Jurkat, Clone E6-1 (cell line): Measurements from ENCODE around the gene ABCC4.

Source experiments
- DNase-seq: peaks from one replicate; pipeline ENCODE4 v3.0.0-alpha.2; 2011; ENCODE audit warnings: low read depth, low spot score
- H3K4me3 ChIP-seq: 2 replicates; pipeline ENCODE4 v1.5.1; 2011; ENCODE audit warnings: mild to moderate bottlenecking, low read length, control low read depth, moderate library complexity

ABCC4 gene

DNA sequence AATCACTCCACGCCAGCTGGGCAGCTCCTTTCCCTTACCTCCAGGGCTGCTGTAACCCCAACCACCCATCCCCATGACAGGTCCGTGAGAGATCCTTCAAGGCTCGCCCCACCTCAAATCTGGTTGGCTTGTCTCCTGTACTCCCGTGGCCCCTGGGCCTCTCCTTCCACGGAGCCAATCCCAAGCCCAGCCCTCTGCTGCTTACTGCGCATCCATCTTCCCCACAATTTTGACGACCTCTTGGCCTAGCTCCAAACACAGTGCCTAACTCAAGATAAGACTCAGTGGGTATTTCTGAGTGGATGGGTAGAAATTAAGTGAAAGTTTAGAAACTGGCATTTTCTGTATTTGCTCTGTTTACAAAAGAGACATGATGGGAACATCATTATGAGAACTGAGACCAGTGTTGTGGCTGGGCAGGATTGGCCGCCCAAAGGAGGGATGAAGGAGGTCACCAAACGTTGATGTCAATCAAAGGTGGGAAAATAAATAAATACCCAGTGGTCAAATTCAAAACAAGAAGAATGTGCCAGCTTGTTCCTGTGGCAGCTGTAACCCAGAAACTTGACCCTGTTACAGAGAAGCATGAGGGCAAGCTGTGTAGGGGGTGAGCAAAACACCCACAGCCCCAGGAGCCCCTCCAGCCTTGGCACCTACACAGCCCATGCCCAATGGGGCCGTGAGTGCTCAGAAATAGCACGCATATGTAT is 162.2 kb downstream of the ABCC4 start:
- no peak for DNase-seq
- H3K4me3 ChIP-seq, result no peak overlapping the region

GRCh38 chr13:95137096-95137495 is 164.2 kb downstream of the ABCC4 start:
- H3K4me3 ChIP-seq, result no peak overlapping the region
- DNase-seq, result no peak

GRCh38 chr13:95136638-95137037 is 164.6 kb downstream of the ABCC4 start:
- DNase-seq, result no peak
- H3K4me3 ChIP-seq, result no peak overlapping the region

- no peak overlapping the region for H3K4me3 ChIP-seq
- DNase-seq, result no peak
Observed at GRCh38 chr13:95133498-95133897, 167.8 kb downstream of the ABCC4 start.

DNA sequence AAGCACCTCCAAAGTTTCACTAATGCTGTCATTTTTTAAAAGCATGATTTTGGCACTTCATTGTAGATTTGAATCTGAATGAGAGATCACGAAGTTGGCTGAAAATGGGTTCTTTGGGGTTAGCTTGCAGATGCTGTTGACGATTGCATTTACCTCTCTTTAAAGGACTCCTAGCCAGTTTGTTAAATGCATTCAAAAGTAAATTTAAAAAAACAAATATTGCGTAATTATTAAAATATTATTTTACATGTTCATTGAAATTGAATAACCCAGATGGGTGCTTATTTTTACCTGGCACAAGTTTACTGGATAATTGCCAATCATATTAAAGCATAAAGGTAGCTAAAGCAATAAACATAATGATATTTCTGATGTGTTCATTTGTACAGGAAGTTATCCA is 172.2 kb downstream of the ABCC4 start:
- no peak for DNase-seq
- H3K4me3 ChIP-seq, result no peak overlapping the region

- H3K4me3 ChIP-seq, result no peak overlapping the region
- DNase-seq, result no peak
Observed at GRCh38 chr13:95128045-95128643, 173.1 kb downstream of the ABCC4 start.

DNA sequence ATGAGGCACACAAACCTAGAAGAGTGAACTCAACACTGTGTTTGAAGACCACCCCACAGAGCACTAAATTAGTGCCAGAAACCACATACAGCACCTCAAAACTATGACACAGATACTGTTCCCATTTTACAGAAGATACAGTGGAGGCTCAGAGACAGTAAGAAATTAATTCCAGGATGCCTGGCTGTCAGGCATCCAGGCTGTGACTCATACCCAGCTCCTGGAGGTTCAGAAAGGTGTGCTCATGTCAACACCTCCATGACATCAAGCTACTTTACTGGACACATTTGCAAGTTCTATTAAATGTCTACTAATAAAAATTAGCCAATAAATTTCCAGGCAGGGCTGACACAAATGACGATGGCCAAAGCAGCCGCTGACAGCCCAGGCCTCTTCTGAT is 176.3 kb downstream of the ABCC4 start:
- H3K4me3 ChIP-seq, result no peak overlapping the region
- no peak for DNase-seq

DNA sequence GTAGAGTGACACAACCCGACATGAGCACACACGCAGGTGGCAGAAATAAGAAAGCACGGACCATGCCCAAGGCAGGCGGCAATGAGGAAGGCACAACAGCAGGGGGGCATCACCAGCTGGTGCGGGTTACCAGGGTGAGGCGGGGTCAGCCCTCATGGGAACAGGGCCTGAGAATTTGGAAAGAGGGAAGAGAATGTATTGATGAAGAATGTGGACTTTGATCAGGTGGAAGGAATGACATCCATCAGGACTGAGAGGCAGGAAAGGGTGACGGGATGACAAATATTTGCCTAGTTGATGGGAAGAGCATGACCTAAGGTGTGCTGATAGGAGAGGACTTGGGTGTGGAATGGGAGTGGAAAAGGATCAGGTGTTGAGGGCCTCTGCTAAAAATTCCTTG is 177.5 kb downstream of the ABCC4 start:
- no peak overlapping the region for H3K4me3 ChIP-seq
- DNase-seq, result no peak

- H3K4me3 ChIP-seq, result no peak overlapping the region
- no peak for DNase-seq
Observed at GRCh38 chr13:95122063-95122462, 179.2 kb downstream of the ABCC4 start.

GRCh38 chr13:95121516-95121915 is 179.7 kb downstream of the ABCC4 start:
- no peak overlapping the region for H3K4me3 ChIP-seq
- DNase-seq, result no peak

GRCh38 chr13:95120650-95121049 is 180.6 kb downstream of the ABCC4 start:
- no peak for DNase-seq
- H3K4me3 ChIP-seq, result no peak overlapping the region

GRCh38 chr13:95118541-95119324 is 182.5 kb downstream of the ABCC4 start:
- no peak overlapping the region for H3K4me3 ChIP-seq
- no peak for DNase-seq

DNA sequence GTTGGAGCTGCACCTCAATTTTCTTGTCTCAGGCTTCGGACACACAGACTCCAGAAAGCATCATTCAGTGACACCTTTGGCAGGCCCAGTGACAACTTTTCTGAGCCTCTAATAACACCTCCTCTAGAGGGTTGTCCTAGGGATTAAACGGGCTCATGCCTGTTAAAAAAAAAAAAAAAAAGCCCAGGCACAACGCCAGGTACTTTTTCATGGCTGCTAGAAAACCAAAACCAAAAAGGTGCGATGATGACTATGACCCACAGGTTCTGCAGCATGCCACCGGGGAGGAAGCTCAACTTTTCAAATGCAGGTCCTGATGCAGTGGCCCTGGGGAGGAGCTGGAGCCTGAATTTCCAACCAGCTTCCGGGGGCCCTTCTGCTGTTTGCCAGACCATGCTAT is 184.2 kb downstream of the ABCC4 start:
- DNase-seq, result no peak
- H3K4me3 ChIP-seq, result no peak overlapping the region

DNA sequence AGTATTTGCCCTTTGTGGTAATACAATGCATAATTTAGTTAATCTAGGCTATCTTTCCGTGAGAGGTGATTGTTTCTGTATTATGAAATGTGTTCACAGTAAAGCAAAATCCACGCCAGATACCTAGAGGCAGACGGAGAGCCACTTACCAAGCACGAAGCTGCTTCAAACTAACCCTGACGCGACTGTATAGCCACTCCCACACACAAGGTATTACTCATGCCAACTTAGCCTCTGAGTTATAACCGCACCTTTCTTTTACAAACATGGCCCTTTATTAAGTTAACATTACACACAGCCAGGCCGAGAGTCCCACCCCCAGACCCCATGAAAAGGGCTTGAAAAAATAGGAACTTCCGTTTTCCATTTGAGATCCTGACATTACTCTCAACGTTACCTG is 185.7 kb downstream of the ABCC4 start:
- no peak overlapping the region for H3K4me3 ChIP-seq
- no peak for DNase-seq

GRCh38 chr13:95113601-95114000 is 187.7 kb downstream of the ABCC4 start:
- no peak for DNase-seq
- no peak overlapping the region for H3K4me3 ChIP-seq

DNA sequence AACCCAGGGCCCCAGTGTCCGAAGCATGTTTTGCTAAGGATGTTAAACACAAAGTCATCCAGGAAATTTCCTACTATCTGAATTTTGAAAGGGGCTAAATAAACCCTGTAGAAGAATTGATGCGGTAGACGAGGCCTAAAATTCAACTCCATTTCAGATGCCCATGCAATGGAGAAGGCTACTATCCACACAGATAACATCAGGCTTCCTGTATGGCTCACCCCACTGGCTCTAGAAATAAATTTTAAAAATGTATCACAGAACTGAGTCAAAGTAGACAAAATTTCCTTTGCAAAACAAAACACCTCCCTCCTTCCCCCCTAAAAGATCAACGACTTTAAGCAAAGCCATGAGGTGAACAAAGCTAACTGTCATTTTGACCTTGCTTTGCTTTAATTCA is 188.4 kb downstream of the ABCC4 start:
- no peak overlapping the region for H3K4me3 ChIP-seq
- DNase-seq, result no peak

DNA sequence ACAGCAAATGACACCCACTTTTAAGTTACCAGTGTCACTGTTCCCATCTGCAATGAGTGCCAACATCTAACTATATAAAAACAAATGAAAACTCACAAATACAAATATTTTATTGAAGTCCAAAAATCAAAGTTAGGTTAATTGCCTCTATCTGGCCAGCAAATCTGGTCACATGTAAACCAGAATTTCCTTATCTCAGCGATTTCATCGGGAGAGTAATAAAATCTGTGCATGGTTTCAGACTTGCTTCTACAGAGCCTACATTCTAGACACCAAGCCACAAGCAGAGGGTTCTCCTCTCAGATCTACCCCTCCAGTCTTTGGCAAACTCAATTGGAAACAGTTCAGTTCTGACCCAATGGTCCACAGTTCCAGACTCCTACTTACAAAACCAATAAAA is 189.6 kb downstream of the ABCC4 start:
- no peak overlapping the region for H3K4me3 ChIP-seq
- no peak for DNase-seq

- no peak overlapping the region for H3K4me3 ChIP-seq
- no peak for DNase-seq
Observed at GRCh38 chr13:95106562-95106961, 194.7 kb downstream of the ABCC4 start.

- H3K4me3 ChIP-seq, result no peak overlapping the region
- no peak for DNase-seq
Observed at GRCh38 chr13:95100525-95101433, 200.5 kb downstream of the ABCC4 start.
